Measurements from ENCODE around the gene TMEM145.

TMEM145 gene

GRCh38 chr19:42309686-42310085 is 3.4 kb upstream of the TMEM145 start:
- in situ Hi-C loops (cut with HindIII; ENCODE audit: low sequenced_read_pairs): no loop called here
- no peak for TF ChIP-seq CTCF (IDR thresholded peaks at IDR 0.05; ENCODE audit: low read depth, low read length)
- no peak for DNase-seq (ENCODE audit: low read depth, low spot score)
- H3K4me3 ChIP-seq (ENCODE audit: low read depth, low read length): no peak overlapping the region

GRCh38 chr19:42311657-42312056 is 1.5 kb upstream of the TMEM145 start:
- in situ Hi-C loops (cut with HindIII; ENCODE audit: low sequenced_read_pairs): no loop called here
- TF ChIP-seq CTCF (IDR thresholded peaks at IDR 0.05; ENCODE audit: low read depth, low read length): no peak
- H3K4me3 ChIP-seq (ENCODE audit: low read depth, low read length): no peak overlapping the region
- DNase-seq (ENCODE audit: low read depth, low spot score): no peak

GRCh38 chr19:42312370-42312769 is 739 bp upstream of the TMEM145 start:
- TF ChIP-seq CTCF (IDR thresholded peaks at IDR 0.05; ENCODE audit: low read depth, low read length): no peak
- no peak overlapping the region for H3K4me3 ChIP-seq (ENCODE audit: low read depth, low read length)
- no peak for DNase-seq (ENCODE audit: low read depth, low spot score)
- in situ Hi-C loops (cut with HindIII; ENCODE audit: low sequenced_read_pairs): no loop called here

- H3K4me3 ChIP-seq (ENCODE audit: low read depth, low read length): no peak overlapping the region
- no peak for DNase-seq (ENCODE audit: low read depth, low spot score)
- no peak for TF ChIP-seq CTCF (IDR thresholded peaks at IDR 0.05; ENCODE audit: low read depth, low read length)
- in situ Hi-C loops (cut with HindIII; ENCODE audit: low sequenced_read_pairs): no loop called here
Observed at GRCh38 chr19:42313840-42314755, 989 bp downstream of the TMEM145 start.

GRCh38 chr19:42315024-42315423 is 1.9 kb downstream of the TMEM145 start:
- in situ Hi-C loops (cut with HindIII; ENCODE audit: low sequenced_read_pairs): no loop called here
- H3K4me3 ChIP-seq (ENCODE audit: low read depth, low read length): no peak overlapping the region
- no peak for DNase-seq (ENCODE audit: low read depth, low spot score)

More at GRCh38 chr19:42315024-42315423, 1.9 kb downstream of the TMEM145 start:
- no peak for TF ChIP-seq CTCF (IDR thresholded peaks at IDR 0.05; ENCODE audit: low read depth, low read length)
